H1 (cell line): ENCODE data around the gene DAZ3. TPM values are rescaled to one million over a fixed set of nuclear protein-coding genes. Genes with fewer than 3 reads are reported as not detected.
"Not testable (repeated sequence)": the region's sequence is repeated elsewhere in the genome, so short reads cannot be mapped to it uniquely, and the experiment has no call there.

Experiments
- CTCF ChIA-PET: fragments of 300-600 bp; sonication (Branson Sonifier 250); formaldehyde crosslinking; loops from one replicate; lab custom pipeline; 2021; ENCODE audit not compliant: partially characterized antibody; lab: Charles Lee
- POLR2A ChIA-PET: fragments of 300-600 bp; sonication (Branson Sonifier 250); formaldehyde crosslinking; loops from one replicate; lab custom pipeline; 2021; ENCODE audit warnings: inconsistent platforms; ENCODE audit not compliant: partially characterized antibody; lab: Charles Lee
- DNase-seq, 2 experiments: peaks; one replicate each; pipeline versions ENCODE4 v3.0.0 to v3.0.0-alpha.2; 2010 to 2022; ENCODE audit warnings: low spot score in 2 of 2, low read depth in 1 of 2, mixed read lengths in 1 of 2
- FAIRE-seq: peaks from 2 replicates; lab custom pipeline; 2011; peaks lifted over from hg19 to GRCh38; lab: Jason Lieb, UNC
- H2AFZ ChIP-seq: 2 replicates; pipeline ENCODE4 v1.8.1; 2012; ENCODE audit warnings: low read length, inconsistent platforms
- H2AK5ac ChIP-seq: 2 replicates; pipeline ENCODE4 v1.6.1; 2013; ENCODE audit warnings: low read depth, low read length
- H2BK120ac ChIP-seq: replicated peaks from 2 replicates; pipeline ENCODE3; 2013; ENCODE audit warnings: low read depth, low read length, inconsistent platforms
- H2BK12ac ChIP-seq: 2 replicates; pipeline ENCODE4 v1.6.1; 2013; ENCODE audit warnings: low read depth, low read length
- H2BK15ac ChIP-seq: 2 replicates; pipeline ENCODE4 v1.6.1; 2013; ENCODE audit warnings: low read length
- H2BK20ac ChIP-seq: 2 replicates; pipeline ENCODE4 v1.6.1; 2013; ENCODE audit warnings: low read length
- H2BK5ac ChIP-seq: 2 replicates; pipeline ENCODE4 v1.6.1; 2013; ENCODE audit warnings: low read depth, low read length
- H3K14ac ChIP-seq: 2 replicates; pipeline ENCODE4 v1.6.1; 2013; ENCODE audit warnings: inconsistent platforms; ENCODE audit not compliant: insufficient read length
- H3K18ac ChIP-seq: 2 replicates; pipeline ENCODE4 v1.6.1; 2013; ENCODE audit warnings: low read length; ENCODE audit errors: extremely low read depth
- H3K23ac ChIP-seq: 2 replicates; pipeline ENCODE4 v1.6.1; 2013; ENCODE audit warnings: inconsistent platforms; ENCODE audit not compliant: insufficient read length
- H3K23me2 ChIP-seq: 2 replicates; pipeline ENCODE4 v1.6.1; 2013; ENCODE audit warnings: low read depth, low read length
- H3K27ac ChIP-seq: 2 replicates; pipeline ENCODE4 v1.6.1; 2011; ENCODE audit warnings: low read depth, low read length, inconsistent platforms
- H3K27me3 ChIP-seq, 4 experiments: replicated peaks in 1 of 4; 1 replicate in 1 of 4; 2 replicates in 3 of 4; pipeline versions ENCODE4 v1.6.1 to v1.8.1; 2011 to 2013; ENCODE audit warnings: low read length in 3 of 4, mild to moderate bottlenecking in 3 of 4, inconsistent platforms in 2 of 4, mixed read lengths in 2 of 4, moderate library complexity in 1 of 4; ENCODE audit not compliant: control insufficient read depth in 3 of 4, insufficient read depth in 3 of 4; ENCODE audit errors: extremely low read depth in 1 of 4
- H3K36me3 ChIP-seq, 4 experiments: 2 replicates each; pipeline versions ENCODE4 v1.6.1 to v1.8.1; 2011 to 2013; ENCODE audit warnings: mild to moderate bottlenecking in 4 of 4, low read length in 3 of 4, moderate library complexity in 2 of 4, control low read depth in 1 of 4, inconsistent platforms in 1 of 4; ENCODE audit not compliant: insufficient read depth in 4 of 4, control insufficient read depth in 2 of 4
- H3K4ac ChIP-seq: replicated peaks from 2 replicates; pipeline ENCODE3; 2013; ENCODE audit warnings: low read length, low read depth, mixed read lengths, inconsistent platforms; ENCODE audit not compliant: insufficient read length
- H3K4me1 ChIP-seq, 4 experiments: replicated peaks in 1 of 4; 1 replicate in 1 of 4; 2 replicates in 3 of 4; pipeline versions ENCODE4 v1.6.1 to v1.8.1; 2011 to 2013; ENCODE audit warnings: low read length in 3 of 4, inconsistent platforms in 2 of 4, mixed read lengths in 1 of 4; ENCODE audit not compliant: insufficient read depth in 4 of 4, control insufficient read depth in 3 of 4
- H3K4me2 ChIP-seq, 2 experiments: 2 replicates each; pipeline versions ENCODE4 v1.6.1 to v1.8.1; 2011 to 2013; ENCODE audit warnings: low read depth in 2 of 2, low read length in 2 of 2, control low read depth in 1 of 2, inconsistent platforms in 1 of 2, mild to moderate bottlenecking in 1 of 2; ENCODE audit not compliant: insufficient read depth in 1 of 2
- H3K4me3 ChIP-seq, 4 experiments: fragments of 200-600, 300-600 bp in 1 of 4; sonication (generic), shearing (Covaris generic), sonication (Bioruptor Twin) in 1 of 4; 2 replicates each; pipeline versions ENCODE4 v1.5.1 to v1.8.1; 2011 to 2016; ENCODE audit warnings: low read length in 4 of 4, low read depth in 3 of 4, control low read depth in 2 of 4, inconsistent platforms in 2 of 4, mild to moderate bottlenecking in 2 of 4, mixed read lengths in 1 of 4, moderate library complexity in 1 of 4; ENCODE audit not compliant: insufficient read depth in 2 of 4; ENCODE audit errors: extremely low read depth in 1 of 4
- H3K56ac ChIP-seq: replicated peaks from 2 replicates; pipeline ENCODE3; 2013; ENCODE audit warnings: low read depth, mild to moderate bottlenecking, mixed read lengths, low read length, inconsistent platforms; ENCODE audit not compliant: insufficient read length
- H3K79me1 ChIP-seq: 2 replicates; pipeline ENCODE4 v1.6.1; 2013; ENCODE audit warnings: low read depth, low read length, control low read depth
- H3K79me2 ChIP-seq, 2 experiments: 2 replicates each; pipeline versions ENCODE4 v1.6.1 to v1.8.1; 2012 to 2013; ENCODE audit warnings: low read length in 2 of 2, mild to moderate bottlenecking in 2 of 2, inconsistent platforms in 1 of 2; ENCODE audit not compliant: insufficient read depth in 2 of 2, control insufficient read depth in 1 of 2
- H3K9ac ChIP-seq, 4 experiments: replicated peaks in 1 of 4; 1 replicate in 1 of 4; 2 replicates in 3 of 4; pipeline versions ENCODE4 v1.6.1 to v1.8.1; 2011 to 2013; ENCODE audit warnings: low read depth in 3 of 4, low read length in 3 of 4, control low read depth in 2 of 4, mild to moderate bottlenecking in 2 of 4, moderate library complexity in 2 of 4, inconsistent platforms in 1 of 4; ENCODE audit errors: extremely low read depth in 1 of 4
- H3K9me3 ChIP-seq, 2 experiments: 2 replicates each; pipeline versions ENCODE4 v1.6.1 to v1.8.1; 2012 to 2013; ENCODE audit warnings: mild to moderate bottlenecking in 2 of 2, moderate library complexity in 2 of 2, control low read depth in 1 of 2, inconsistent platforms in 1 of 2, low read depth in 1 of 2, low read length in 1 of 2, mixed read lengths in 1 of 2; ENCODE audit not compliant: insufficient read depth in 2 of 2
- H4K20me1 ChIP-seq, 2 experiments: replicated peaks in 1 of 2; 2 replicates each; pipeline versions ENCODE3 to v1.8.1; 2011 to 2013; ENCODE audit warnings: inconsistent platforms in 2 of 2, low read length in 2 of 2, mild to moderate bottlenecking in 1 of 2; ENCODE audit not compliant: insufficient read depth in 2 of 2, control insufficient read depth in 1 of 2
- H4K5ac ChIP-seq: 2 replicates; pipeline ENCODE4 v1.6.1; 2013; ENCODE audit warnings: low read length, low read depth, mixed read lengths, inconsistent platforms; ENCODE audit not compliant: insufficient read length
- H4K8ac ChIP-seq: 2 replicates; pipeline ENCODE4 v1.8.0; 2013; ENCODE audit warnings: mild to moderate bottlenecking, moderate library complexity, low read length, inconsistent platforms; ENCODE audit not compliant: insufficient read depth; ENCODE audit errors: extremely low read depth
- H4K91ac ChIP-seq: replicated peaks from 2 replicates; pipeline ENCODE3; 2013; ENCODE audit warnings: low read length, mixed read lengths, inconsistent platforms; ENCODE audit not compliant: insufficient read length
- WGBS, 2 experiments: shearing (Covaris generic) in 1 of 2; methylation state at CpG; one replicate each; pipeline versions ENCODE4 v1.1.6 to v1.1.7; 2013 to 2015; ENCODE audit warnings: low lambda C conversion rate in 2 of 2, mixed read lengths in 2 of 2, inconsistent platforms in 1 of 2, low coverage in 1 of 2, missing lambda C conversion rate in 1 of 2; ENCODE audit not compliant: insufficient replicate concordance in 2 of 2, insufficient coverage in 1 of 2, insufficient read length in 1 of 2; ENCODE audit errors: extremely low coverage in 1 of 2, missing lambda C conversion rate in 1 of 2; 5-methylcytosine and 5-hydroxymethylcytosine counted together
- long read RNA-seq, 2 experiments: library from RNA in 1 of 2; library from capped mRNA in 1 of 2; stranded (forward); transcript quantifications; one replicate each; pipeline ENCODE4 v2.0.0, GENCODE V29; 2021; ENCODE audit warnings: inconsistent platforms in 1 of 2
- polyA minus RNA-seq, 3 experiments: library from RNA; depleted of rRNA, polyadenylated mRNA; stranded (reverse); fragments of >200 nt; gene quantifications; 1 replicate in 2 of 3; 2 replicates in 1 of 3; pipeline ENCODE4 v1.2.3, GENCODE V29; 2011
- polyA plus RNA-seq, 7 experiments: library from polyadenylated mRNA; depleted of rRNA in 3 of 7; stranded (reverse) in 5 of 7; unstranded in 2 of 7; fragments of >200 nt in 5 of 7; fragments of 200-250 nt in 2 of 7; gene quantifications; 1 replicate in 5 of 7; 2 replicates in 1 of 7; 4 replicates in 1 of 7; pipeline versions ENCODE4 v1.2.1 to v1.2.3, GENCODE V29; 2011 to 2013; ENCODE audit warnings: missing spikeins in 2 of 7, mixed read lengths in 2 of 7
- total RNA-seq: library from RNA; stranded (reverse); fragmentation: NEBNext Ultra II Directional; extraction: Animal tissue kit (Norgen Biotek cat#: 25700); gene quantifications from 2 replicates; pipeline ENCODE4 v1.2.1, GENCODE V29; 2021

DAZ3 gene, protein sequence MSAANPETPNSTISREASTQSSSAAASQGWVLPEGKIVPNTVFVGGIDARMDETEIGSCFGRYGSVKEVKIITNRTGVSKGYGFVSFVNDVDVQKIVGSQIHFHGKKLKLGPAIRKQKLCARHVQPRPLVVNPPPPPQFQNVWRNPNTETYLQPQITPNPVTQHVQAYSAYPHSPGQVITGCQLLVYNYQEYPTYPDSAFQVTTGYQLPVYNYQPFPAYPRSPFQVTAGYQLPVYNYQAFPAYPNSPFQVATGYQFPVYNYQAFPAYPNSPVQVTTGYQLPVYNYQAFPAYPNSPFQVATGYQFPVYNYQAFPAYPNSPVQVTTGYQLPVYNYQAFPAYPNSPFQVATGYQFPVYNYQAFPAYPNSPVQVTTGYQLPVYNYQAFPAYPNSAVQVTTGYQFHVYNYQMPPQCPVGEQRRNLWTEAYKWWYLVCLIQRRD
- total RNA-seq (not detected in 2 replicates), polyA plus RNA-seq (2011; rRNA removed) (not detected in 2 replicates), polyA minus RNA-seq (2011; rRNA and poly(A)+ RNA removed) (not detected in 2 replicates)
- not detected for polyA plus RNA-seq (2011; cell fraction: cytosol; rRNA removed)
- polyA plus RNA-seq (2011; cell fraction: nucleus; rRNA removed): not detected
- not detected in 4 replicates for polyA plus RNA-seq (2012, experiment 1 of 2)
- not detected for polyA plus RNA-seq (2012, experiment 2 of 2)
- polyA plus RNA-seq (2013, experiment 1 of 2): not detected
- not detected for polyA plus RNA-seq (2013, experiment 2 of 2)
- not detected for polyA minus RNA-seq (2011; cell fraction: cytosol; rRNA and poly(A)+ RNA removed)
- not detected for polyA minus RNA-seq (2011; cell fraction: nucleus; rRNA and poly(A)+ RNA removed)
- long read RNA-seq, experiment 1: 0 reads
- long read RNA-seq, experiment 2: 0 reads

DNA sequence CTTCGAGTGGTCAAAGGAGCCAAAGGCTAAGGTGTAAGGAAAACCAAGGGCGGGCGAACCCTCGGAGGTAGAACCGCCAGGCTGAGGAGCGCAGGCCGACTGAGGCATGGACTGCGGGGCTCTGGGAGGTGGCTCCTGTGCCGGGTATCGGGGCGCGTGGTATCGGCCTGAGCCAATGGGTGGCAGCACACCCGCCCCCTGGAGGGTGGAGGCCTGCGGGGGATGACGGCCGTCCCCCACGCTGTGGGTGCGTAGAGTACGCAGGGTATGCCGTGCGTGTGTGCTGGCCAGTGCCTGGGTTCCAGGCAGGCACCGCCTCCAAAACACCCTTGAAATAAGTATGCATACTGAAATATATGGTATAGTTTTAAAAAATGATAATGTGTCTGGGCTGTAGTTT is at the start of gene DAZ3:
TSS of gene DAZ3 (minus strand) at position 101 of the 400 bp plus-strand sequence. CDS start 208 bp downstream, outside the sequence.
- POLR2A ChIA-PET, H4K5ac ChIP-seq, H3K18ac ChIP-seq, H3K79me2 ChIP-seq, H3K9ac ChIP-seq, DNase-seq, H2AK5ac ChIP-seq, H2BK20ac ChIP-seq, H4K20me1 ChIP-seq, H2AFZ ChIP-seq, H3K9me3 ChIP-seq, H3K4me2 ChIP-seq, H2BK12ac ChIP-seq, H3K23ac ChIP-seq, H3K23me2 ChIP-seq, H3K27ac ChIP-seq, H2BK5ac ChIP-seq, H3K14ac ChIP-seq, H3K36me3 ChIP-seq, H3K79me1 ChIP-seq, H4K8ac ChIP-seq, H3K4ac ChIP-seq, H3K27me3 ChIP-seq, H3K56ac ChIP-seq, CTCF ChIA-PET, FAIRE-seq, H4K91ac ChIP-seq, H3K4me1 ChIP-seq, H2BK15ac ChIP-seq, H3K4me3 ChIP-seq, H2BK120ac ChIP-seq: not testable (repeated sequence)
- WGBS, 2 experiments: no CpG with 5 or more reads among the region's 23 CpGs
